Panc1 (cell line): Measurements from ENCODE around the gene KRT12.

Experiments used
- POLR2AphosphoS5 ChIP-seq: IDR thresholded peaks from 2 replicates; pipeline ENCODE4 v1.6.1; 2012; ENCODE audit warnings: mild to moderate bottlenecking, low read depth, low read length, moderate library complexity
- SIN3A ChIP-seq: IDR thresholded peaks from 2 replicates; pipeline ENCODE4 v1.6.1; 2012; ENCODE audit warnings: low read depth, mild to moderate bottlenecking, low read length, moderate library complexity, borderline replicate concordance; ENCODE audit not compliant: insufficient read depth
- TCF7L2 ChIP-seq: IDR thresholded peaks from 2 replicates; pipeline ENCODE4 v1.6.1; 2011; ENCODE audit warnings: mild to moderate bottlenecking, low read depth, low read length, inconsistent platforms
- TF ChIP-seq, protein P1 (sequence below): fragments of 450-650 bp; IDR thresholded peaks from 2 replicates; pipeline ENCODE4 v1.5.1; 2017; ENCODE audit warnings: mild to moderate bottlenecking
- TF ChIP-seq, protein P2 (sequence below), 2 experiments: IDR thresholded peaks; 2 replicates each; pipeline ENCODE4 v1.6.1; 2011 to 2012; ENCODE audit warnings: low read depth in 2 of 2, control low read depth in 1 of 2, low read length in 1 of 2, mild to moderate bottlenecking in 1 of 2, moderate library complexity in 1 of 2; ENCODE audit not compliant: insufficient read depth in 1 of 2

- TF ChIP-seq, protein P1, sequence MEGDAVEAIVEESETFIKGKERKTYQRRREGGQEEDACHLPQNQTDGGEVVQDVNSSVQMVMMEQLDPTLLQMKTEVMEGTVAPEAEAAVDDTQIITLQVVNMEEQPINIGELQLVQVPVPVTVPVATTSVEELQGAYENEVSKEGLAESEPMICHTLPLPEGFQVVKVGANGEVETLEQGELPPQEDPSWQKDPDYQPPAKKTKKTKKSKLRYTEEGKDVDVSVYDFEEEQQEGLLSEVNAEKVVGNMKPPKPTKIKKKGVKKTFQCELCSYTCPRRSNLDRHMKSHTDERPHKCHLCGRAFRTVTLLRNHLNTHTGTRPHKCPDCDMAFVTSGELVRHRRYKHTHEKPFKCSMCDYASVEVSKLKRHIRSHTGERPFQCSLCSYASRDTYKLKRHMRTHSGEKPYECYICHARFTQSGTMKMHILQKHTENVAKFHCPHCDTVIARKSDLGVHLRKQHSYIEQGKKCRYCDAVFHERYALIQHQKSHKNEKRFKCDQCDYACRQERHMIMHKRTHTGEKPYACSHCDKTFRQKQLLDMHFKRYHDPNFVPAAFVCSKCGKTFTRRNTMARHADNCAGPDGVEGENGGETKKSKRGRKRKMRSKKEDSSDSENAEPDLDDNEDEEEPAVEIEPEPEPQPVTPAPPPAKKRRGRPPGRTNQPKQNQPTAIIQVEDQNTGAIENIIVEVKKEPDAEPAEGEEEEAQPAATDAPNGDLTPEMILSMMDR: no peak
- no peak for TF ChIP-seq SIN3A
- TF ChIP-seq, protein P2, sequence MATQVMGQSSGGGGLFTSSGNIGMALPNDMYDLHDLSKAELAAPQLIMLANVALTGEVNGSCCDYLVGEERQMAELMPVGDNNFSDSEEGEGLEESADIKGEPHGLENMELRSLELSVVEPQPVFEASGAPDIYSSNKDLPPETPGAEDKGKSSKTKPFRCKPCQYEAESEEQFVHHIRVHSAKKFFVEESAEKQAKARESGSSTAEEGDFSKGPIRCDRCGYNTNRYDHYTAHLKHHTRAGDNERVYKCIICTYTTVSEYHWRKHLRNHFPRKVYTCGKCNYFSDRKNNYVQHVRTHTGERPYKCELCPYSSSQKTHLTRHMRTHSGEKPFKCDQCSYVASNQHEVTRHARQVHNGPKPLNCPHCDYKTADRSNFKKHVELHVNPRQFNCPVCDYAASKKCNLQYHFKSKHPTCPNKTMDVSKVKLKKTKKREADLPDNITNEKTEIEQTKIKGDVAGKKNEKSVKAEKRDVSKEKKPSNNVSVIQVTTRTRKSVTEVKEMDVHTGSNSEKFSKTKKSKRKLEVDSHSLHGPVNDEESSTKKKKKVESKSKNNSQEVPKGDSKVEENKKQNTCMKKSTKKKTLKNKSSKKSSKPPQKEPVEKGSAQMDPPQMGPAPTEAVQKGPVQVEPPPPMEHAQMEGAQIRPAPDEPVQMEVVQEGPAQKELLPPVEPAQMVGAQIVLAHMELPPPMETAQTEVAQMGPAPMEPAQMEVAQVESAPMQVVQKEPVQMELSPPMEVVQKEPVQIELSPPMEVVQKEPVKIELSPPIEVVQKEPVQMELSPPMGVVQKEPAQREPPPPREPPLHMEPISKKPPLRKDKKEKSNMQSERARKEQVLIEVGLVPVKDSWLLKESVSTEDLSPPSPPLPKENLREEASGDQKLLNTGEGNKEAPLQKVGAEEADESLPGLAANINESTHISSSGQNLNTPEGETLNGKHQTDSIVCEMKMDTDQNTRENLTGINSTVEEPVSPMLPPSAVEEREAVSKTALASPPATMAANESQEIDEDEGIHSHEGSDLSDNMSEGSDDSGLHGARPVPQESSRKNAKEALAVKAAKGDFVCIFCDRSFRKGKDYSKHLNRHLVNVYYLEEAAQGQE (IDR thresholded peaks at IDR 0.05; ENCODE audit: insufficient read depth in 1 of 2, low read depth in 2 of 2, low read length in 1 of 2): no peak
- no peak for TF ChIP-seq POLR2AphosphoS5
- TF ChIP-seq TCF7L2: no peak
Measured at GRCh38 chr17:40821536-40821935, 45.5 kb downstream of the KRT12 start.
